Ishikawa (cell line): ENCODE measurements around the gene UBE2D4.
"Not testable (repeated sequence)": the region's sequence is repeated elsewhere in the genome, so short reads cannot be mapped to it uniquely, and the experiment has no call there.

Experiments
- CREB1 ChIP-seq: IDR thresholded peaks from 2 replicates; pipeline ENCODE4 v1.6.1; 2012; ENCODE audit warnings: low read depth
- EGR1 ChIP-seq: IDR thresholded peaks from 2 replicates; pipeline ENCODE4 v1.6.1; 2012
- EP300 ChIP-seq: IDR thresholded peaks from 2 replicates; pipeline ENCODE4 v1.6.1; 2012; ENCODE audit warnings: borderline replicate concordance
- MAX ChIP-seq: IDR thresholded peaks from 2 replicates; pipeline ENCODE4 v1.6.1; 2012
- RAD21 ChIP-seq: IDR thresholded peaks from 2 replicates; pipeline ENCODE4 v1.6.1; 2012; ENCODE audit warnings: low read depth
- REST ChIP-seq: IDR thresholded peaks from 2 replicates; pipeline ENCODE4 v1.6.1; 2012; ENCODE audit warnings: low read depth, mild to moderate bottlenecking
- TAF1 ChIP-seq: IDR thresholded peaks from 2 replicates; pipeline ENCODE4 v1.6.1; 2012; ENCODE audit warnings: low read depth, mild to moderate bottlenecking
- TCF12 ChIP-seq: IDR thresholded peaks from 2 replicates; pipeline ENCODE4 v1.6.1; 2012; ENCODE audit warnings: low read depth
- YY1 ChIP-seq: IDR thresholded peaks from 2 replicates; pipeline ENCODE4 v1.6.1; 2012; ENCODE audit warnings: low read depth

DNA sequence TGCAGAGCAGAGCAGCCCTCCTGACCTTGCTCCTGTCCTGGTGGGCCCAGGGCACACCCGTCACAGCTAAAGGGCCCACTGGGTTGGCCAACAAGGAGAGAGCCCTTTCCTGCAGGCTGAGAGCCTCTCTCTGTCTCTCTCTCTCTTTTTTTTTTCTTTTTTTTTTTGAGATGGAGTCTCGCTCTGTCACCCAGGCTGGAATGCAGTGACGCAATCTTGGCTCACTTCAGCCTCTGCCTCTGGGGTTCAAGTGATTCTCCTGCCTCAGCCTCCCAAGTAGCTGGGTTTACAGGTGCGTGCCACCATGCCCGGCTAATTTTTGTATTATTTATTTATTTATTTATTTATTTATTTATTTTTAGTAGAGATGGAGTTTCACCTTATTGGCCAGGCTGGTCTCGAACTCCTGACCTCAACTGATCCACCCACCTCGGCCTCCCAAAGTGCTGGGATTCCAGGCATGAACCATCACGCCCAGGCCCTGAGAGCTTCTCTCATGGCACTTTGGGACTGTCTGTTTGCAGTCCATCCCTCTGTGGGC, 47.9 kb downstream of the UBE2D4 start:
- TF ChIP-seq EP300, MAX, CREB1, EGR1, RAD21, REST, TCF12, YY1, TAF1: not testable (repeated sequence)
